NCI-H446 (cell line): ENCODE results near the gene TXNRD1.
"Not testable (repeated sequence)": the region's sequence is repeated elsewhere in the genome, so short reads cannot be mapped to it uniquely, and the experiment has no call there.

Experiments
- DNase-seq, 2 experiments: peaks; one replicate each; lab custom pipeline; 2025; lab: John Stamatoyannopoulos, UW

Gene TXNRD1

DNA sequence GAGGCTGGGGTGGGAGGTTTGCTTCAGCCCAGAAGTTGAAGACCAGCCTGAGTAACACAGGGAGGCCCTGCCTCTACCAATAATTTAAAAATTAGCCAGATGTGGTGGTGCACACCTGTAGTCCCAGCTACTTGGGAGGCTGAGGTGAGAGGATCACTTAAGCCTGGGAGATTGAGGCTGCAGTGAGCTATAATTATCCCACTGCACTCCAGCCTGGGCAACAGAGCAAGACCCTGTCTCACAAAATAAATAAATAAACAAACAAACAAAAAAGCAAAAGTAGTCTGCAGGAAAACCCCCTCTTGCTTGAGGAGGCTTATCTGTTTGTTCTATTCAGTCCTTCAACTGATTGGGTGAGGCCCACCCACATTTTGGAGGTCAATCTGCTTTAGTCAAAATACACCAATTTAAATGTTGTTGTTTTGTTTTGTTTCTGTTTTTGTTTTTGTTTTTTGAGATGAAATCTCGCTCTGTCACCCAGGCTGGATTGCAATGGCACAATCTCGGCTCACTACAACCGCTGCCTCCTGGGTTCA lies 24.9 kb upstream of the TXNRD1 start:
- DNase-seq: no peak

DNA sequence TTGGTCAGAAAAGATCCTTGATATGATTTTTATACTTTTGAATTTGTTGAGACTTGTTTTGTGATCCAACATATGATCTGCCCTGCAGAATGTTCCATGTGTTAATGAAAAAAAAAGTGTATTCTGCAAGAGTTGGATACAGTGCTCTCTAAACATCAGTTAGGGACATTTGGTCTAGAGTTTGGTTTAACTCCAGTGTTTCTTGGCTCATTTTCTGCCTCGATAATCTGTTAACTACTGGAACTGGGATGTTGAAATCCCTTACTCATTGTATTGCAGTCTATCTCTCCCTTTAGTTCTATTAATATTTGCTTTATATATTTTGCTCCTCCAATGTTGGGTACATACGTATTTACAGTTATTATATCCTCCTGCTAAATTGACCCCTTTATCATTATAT lies 18.3 kb upstream of the TXNRD1 start:
- no peak for DNase-seq

DNA sequence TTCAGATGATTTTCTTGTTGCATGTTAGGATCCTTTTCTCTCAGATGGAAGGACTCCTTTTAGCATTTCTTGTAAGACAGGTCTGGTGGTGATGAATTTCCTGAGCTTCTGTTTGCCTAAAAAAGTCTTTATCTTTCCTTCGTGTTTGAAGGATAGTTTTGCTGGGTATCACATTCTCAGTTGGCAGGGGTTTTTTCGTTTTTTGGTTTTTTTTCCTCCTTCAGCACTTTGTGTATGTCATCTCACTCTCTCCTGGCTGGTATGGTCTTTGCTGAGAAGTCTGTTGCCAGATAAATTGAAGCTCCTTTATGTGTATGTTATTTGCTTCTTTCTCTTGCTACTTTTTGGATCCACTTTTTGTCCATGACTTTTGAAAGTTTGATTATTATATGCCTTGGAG lies 15.6 kb upstream of the TXNRD1 start:
- no peak for DNase-seq

DNA sequence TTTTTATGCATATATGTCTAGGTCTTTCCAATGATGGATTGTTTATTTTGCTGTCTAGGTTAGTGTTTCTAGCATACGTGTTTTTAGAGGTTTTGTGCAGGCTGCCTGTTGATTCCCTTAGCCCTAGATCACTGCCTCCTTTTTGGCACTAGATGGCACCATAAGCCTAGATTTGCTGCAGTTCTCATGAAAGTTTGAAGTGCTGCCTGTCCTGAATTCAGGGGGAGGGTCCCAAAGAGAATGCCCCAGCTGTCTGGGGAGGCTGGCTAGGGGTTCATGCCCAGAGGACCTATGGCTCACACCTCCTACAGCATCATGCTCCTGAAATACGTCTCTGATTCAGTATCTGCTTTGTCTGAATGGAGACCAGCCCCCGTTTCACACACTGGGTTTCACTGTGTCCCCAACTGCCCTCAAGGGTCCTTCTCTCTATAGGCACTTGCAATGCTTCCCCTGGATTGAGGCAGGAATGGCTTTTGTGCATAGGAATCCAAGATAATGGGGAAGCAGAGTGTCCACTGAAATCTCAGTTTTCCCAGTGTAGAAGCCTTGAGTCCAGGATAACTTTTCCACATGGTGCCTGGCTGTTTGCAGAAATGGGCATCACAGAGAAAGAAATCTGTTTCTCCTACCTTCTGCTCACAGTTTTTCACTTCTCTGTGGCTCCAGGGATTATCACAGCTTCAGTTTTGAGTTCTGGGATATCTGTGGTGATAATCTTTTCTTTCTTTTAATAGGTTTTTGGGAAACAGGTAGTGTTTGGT lies 14.2 kb upstream of the TXNRD1 start:
- peak; percentile 37 to 47 for DNase-seq

DNA sequence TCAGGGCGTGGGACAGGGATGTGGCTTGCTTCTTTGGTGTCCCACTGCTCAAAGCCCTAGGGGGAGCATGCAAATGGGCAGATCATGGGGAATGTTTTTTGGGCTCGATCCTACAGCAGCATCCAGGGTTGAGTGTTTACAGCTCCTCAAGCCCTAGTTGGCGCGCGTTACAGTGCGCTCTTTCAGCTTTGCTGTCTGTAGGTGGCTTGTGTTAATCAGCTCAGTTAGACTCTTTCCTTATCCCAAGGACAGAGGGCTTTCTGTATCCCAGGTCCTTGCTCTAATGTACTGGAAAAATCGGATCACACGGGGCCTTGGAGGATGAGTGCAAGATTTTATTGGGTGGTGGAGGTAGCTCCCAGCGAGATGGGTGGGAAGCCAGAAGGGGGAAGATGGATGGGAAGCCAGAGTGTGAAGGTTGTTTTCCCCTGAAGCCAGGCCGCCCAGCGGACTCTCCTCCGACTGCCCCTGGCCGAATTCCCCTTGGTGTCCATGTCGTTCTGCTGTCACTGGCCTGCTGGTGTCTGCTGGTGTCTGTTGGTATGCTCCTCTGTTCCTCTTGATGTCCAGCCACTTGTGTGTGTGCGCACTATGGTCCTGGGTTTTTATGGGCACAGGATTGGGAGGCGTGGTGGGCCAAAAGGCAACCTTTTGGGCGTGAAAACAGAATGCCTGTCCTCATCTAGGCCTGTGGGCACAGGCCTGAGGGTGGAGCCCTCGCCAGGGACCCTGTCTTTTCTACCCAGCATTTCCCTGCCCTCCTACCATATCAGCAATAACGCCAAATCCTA lies 10.7 kb upstream of the TXNRD1 start:
- no peak for DNase-seq

DNA sequence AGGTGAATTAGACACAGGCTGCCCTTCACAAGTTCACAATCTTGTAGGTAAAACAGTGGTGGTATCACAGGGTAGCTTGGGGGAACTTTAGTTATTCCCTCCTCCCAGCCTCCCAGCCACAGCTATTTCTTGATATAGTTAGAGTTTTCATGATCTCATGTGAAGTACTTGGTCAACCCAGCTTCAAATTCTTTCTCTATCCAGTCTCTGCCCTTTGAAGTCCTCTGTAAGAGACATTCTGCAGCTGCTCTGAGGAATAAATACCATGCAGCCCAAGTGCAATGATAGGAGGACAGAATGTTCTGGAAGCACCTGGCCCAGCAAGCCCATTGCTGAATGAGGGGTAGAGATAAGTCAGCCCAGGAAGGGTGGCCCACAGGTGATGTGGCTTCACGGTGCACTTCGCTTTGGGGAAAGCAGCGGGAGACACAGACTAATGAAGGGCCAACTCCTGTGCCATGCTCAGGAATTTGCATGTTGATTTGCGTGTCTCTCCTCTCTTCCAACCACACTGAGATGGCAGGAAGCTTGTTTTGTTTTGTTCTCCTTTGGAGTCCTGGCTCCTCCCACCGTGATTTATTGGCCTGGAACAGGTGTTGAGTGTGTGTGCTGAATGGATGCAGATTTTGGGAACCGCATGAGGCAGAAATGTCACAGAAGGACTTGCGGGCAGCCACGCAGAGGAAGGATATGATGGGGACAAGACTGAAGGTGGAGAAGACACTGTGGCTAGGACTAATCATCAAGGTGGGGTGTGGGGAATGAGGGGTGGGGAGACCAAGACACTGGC lies 8.0 kb upstream of the TXNRD1 start:
- DNase-seq: no peak

DNA sequence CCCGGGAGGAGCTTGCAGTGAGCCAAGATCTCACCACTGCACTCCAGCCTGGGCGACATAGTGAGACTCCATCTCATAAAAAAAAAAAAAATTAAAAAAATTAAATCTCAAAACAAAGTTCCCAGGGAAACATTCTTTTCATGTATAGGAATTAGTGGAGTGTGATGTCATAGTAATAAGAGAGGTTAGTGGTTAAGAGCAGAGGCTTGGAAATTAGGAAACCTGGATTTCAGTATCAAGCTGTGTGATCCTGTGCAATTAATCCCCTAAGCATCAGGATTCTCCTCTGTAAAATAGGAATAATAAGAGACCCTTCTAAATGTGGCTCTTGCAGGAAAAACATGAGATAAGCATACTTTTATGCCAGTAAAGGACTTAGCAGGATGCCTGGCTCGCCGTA lies 3.1 kb upstream of the TXNRD1 start:
- no peak for DNase-seq

DNA sequence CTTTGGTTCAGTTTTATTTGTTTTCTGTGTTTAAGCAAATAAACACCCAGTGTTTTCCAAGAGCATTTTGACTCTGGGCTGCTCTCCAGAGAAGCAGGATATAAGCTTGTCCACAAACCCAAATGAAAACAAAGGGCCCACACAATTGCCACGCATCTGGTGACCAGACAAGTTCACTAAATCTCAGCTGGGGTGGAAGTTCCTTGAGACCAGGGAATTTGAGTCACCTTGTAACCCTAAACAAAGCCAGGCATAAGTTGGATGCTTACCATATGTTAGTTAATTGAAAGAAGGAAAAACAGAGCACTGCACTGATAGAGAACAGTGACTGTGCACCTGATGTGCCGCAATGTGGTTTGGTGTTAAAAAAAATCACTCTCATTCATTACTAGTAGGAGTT lies 1.6 kb upstream of the TXNRD1 start:
- peak in 1 of 2 experiments; percentile 5 for DNase-seq

DNA sequence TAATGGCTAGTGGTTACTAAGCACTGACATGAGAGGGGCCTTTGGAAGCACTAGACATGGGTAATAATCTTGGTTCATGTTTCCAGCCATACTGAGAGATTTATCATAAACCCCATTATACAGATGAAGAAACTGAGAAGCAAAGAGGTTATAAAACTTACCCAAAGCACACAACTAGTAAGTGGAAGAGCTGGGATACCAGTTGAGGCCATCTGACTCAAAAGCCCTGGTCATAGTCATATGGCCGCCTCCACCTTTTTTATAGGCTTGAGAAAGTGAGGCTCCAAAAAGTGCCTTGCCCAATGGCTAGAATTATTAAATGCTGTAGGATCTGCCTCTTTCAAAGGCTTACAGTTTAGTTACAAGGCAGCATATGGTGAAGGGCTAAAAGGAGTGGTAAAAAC lies 944 bp downstream of the TXNRD1 start:
- no peak for DNase-seq

DNA sequence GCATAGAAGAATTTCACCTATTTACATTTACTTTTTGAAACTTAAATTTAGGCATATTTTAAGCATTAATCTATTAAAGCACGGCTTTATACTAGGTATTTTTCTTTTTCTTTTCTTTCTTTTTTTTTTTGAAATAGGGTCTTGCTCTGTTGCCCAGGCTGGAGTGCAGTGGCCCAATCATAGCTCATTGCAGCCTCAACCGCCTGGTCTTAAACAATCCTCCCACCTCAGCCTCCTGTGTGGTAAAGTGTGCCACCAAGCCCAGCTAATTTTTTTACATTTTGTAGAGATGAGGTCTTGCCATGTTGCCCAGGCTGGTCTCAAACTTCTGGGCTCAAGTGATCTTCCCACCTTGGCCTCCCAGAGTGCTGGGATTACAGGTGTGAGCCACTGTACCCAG lies 2.9 kb downstream of the TXNRD1 start:
- DNase-seq: not testable (repeated sequence)

DNA sequence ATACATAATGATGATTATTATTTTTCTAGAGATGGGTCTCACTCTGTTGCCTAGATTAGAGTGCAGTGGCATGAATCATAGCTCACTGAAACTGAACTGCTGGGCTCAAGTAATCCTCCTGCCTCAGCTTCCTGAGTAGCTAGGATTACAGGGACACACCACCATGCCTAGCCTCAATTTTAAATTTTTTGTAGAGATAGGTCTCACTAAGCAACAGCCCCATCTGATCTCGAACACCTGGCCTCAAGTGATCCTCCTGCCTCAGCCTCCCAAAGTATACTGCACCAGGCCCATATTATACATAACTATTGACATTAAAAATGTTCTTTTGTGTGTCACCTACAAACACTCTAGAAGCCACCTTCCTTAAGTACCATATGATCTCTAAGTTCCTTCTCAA lies 3.4 kb downstream of the TXNRD1 start:
- no peak for DNase-seq

DNA sequence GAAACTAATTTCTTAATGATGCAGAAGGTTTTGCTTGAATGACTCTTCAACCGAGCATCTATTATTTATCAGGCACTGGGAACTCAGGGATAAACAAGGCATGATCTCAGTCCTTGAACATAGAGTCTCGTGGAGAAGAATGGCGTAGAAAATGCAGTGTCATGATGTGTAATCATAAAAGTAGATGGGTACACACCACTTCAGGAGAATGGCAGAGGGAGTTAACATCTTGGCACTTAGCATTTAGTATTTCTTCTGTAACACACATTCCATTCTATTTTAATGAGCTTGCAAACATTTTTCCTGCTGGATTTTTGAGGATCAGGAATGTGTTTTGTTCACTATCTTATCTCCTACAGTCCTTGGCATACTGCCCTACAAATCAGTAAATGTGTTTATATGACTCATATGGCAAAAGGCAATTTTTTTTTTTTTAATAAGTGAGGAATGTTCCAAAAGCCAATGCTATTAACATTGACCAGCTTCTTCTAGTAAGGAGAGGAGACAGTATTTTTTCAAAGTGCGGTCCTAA lies 3.8 kb downstream of the TXNRD1 start:
- DNase-seq: peak; percentile 4 to 49

DNA sequence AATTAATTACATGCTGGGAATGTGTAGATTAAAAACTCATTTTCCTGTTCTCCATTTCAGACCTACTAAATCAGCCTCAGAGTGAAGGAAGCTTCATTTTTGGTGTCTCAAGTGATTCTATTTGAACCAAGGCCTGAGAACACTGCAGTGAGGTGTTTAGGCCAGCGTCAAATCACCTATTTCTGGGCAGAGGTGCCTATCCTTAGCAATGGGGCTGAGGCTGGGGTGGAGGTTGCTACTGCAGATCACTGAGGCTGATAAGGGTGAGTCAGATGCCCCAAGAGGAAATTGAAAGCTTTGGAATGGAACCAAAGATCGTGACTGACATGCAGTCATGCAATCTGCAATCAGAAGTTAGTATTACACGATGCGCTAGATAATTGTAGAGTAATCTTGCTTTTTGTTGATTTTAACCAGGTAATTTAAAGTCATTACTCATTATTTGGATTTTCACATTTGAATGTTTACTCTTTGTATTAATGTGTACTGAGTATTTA lies 4.4 kb downstream of the TXNRD1 start:
- peak in 1 of 2 experiments; percentile 18 for DNase-seq

DNA sequence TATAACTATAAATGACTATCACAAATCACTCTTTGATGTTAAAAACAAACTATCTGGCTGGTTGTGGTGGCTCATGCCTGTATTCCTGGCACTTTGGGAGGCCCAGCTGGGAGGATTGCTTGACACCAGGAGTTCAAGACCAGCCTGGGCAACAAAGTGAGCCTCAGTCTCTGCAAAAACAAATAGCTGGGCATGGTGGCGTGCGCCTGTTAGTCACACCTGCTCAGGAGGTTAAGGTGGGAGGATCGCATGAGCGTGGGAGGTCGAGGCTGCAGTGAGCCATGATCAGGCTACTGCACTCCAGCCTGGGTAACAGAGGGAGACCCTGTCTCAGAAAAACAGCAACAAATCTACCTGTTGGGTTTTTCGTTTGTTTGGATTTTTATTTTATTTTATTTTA lies 5.4 kb downstream of the TXNRD1 start:
- no peak for DNase-seq

DNA sequence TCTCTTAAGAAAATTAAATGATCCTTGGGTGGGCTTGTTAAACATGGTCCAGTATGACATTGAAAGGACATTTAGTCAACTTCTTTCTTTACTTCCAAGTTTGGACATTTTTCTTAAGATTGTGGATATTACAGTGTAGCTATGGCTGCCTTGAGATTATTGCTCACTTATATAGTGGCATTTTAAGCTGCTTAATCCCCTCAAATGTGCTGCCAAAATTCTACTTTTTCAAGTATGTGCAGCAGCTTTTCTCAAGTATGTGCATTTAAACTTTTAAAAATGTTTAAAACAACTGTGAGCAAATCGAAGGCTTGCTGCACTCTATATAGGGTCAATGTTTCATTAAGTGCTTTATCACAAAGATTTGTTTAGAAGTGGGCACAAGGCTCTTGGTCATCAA lies 7.4 kb downstream of the TXNRD1 start:
- no peak for DNase-seq

DNA sequence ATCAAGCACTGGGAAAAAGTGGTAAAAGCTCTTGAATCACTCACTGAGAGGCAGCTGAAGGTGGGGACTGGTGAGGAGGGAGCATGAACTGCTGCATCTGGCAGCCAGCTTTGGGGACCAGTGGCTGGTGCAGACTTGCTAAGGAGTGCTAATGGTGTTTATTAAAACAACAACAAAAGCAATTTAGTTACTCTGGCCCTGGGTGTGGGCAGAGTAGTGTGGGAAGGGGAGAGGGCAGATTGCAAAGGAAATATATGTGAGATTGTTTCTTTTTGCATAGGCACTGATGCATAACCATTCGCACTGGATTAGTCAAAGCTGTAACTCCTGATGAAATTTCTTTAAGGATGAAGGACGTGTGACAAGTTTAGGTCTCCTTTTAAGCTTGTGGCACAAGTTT lies 8.1 kb downstream of the TXNRD1 start:
- no peak for DNase-seq

DNA sequence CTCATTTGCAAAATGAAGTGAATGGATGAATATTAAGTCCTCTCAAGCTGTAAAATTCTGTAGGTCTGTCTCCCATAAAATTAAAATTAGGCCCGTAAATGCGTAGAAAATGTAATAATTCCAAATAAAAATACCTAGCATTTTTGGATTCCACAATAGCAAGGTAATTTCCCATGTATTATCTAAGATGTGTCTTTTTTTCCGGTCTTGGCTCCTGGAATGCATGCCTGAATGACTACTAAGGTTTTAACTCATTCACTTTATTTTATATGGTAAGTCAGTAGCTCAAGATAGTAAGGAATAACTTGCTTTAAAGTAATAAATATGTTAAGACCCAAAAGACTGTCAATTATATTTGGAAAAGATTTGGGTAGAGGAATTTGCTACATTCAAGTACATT lies 11.1 kb downstream of the TXNRD1 start:
- DNase-seq: no peak

DNA sequence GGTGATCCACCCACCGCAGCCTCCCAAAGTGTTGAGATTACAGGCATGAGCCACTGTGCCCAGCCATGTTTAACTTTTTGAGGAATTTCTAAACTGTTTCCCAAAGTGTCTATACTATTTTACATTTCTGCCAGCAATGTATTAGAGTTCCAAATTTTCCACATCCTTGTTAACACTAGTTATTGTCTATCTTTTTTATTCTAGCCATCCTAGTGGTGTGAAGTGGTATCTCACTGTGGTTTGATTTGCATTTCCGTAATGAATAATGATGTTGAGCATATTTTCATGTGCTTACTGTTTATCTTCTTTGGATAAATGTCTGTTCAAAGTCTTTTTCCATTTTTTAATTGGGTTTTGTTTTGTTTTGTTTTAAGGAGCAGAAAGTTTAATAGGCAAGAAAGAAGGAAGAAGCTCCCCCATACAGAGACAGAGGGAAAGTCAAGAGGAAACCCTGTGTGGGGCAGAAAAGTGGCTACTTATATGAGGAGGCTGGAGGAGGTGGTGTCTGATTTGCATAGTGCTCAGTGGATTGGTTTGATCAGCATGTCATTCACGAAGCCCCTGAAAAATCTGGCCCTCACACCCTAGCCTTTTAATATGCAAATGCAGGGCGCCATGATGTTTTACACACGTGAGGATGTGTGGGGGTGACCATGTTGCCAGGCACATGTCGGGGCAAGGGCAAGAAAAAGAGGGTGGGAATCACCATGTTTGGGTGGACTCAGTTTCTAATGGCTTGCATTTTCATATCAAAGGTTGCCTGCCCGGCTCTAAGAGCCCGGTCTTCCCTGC lies 14.9 kb downstream of the TXNRD1 start:
- no peak for DNase-seq

DNA sequence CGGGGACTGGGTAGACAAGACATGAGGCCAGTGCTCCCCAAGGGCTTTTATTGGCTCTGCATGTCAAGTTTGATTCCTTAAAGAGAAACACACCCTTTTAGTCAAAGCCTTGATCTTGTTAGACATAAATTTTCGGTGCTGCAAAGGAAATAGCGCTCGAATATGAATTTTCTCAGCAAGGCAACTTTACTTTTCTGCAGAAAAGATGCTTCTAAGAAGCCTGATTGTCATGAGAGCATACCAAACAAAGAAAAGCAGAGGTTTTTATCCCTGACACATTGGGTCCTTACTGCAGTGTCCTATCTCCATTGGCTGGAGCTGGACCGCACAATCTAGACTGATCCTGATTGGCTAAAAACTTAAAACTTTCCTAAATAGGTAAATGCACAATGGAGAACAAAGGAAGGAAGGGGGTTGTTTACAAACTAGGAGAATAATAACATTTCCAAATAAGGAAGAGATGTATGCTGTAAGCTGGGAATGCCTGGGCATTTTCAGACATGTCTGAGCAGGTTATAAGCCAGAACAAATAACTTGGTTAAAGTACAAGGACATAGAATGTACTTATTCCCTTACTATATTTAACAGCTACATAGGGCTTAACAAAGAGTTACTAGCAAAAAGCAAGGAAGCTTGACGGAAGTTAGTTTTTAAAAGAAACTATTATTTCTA lies 17.2 kb downstream of the TXNRD1 start:
- no peak for DNase-seq

DNA sequence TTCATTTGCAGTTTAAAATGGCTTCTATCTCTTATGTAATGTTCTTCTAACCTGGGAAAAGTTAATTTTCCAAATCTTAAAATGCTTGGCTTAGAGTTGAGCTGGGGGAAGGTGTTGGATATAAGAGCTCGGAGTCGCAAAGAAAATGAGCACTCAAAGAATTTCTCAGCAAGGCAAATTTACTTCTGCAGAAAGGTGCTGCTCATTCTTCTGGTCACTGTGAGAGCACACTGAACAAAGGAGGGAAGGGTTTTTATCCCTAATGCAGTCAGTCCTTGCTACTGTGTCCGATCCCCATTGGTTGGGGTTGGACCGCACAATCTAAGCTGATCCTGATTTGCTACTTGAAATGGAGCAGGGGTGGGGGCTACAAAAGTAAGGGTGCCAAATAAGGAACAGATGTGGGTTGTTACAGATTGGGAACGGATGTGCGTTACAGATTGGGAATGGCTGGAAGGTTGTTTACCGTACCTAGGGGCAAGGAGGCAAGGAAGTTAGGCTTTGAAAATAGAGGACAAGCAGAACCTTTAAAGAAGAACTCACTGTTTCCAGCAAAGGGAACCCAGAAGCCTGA lies 19.4 kb downstream of the TXNRD1 start:
- DNase-seq: no peak
